Neural progenitor cell (in vitro differentiated cells): Measurements from ENCODE around the gene AURKB. TPM values are rescaled to one million over a fixed set of nuclear protein-coding genes. Genes with fewer than 3 reads are reported as not detected.
A peak's percentile ranks its signal among the peaks of the same experiment; 100 is the strongest.

ENCODE experiments used
- DNase-seq: peaks from one replicate; pipeline ENCODE4 v3.0.0-alpha.2; 2016; ENCODE audit warnings: low spot score
- H2AFZ ChIP-seq: fragments of 200-600 bp; sonication (generic); replicated peaks from 2 replicates; pipeline ENCODE4 v1.6.1; 2016; ENCODE audit warnings: antibody characterized with exemption
- H3F3A ChIP-seq: fragments of 200-600 bp; sonication (generic); 2 replicates; pipeline ENCODE4 v1.6.1; 2016; ENCODE audit warnings: antibody characterized with exemption, low read depth
- H3K27ac ChIP-seq: fragments of 200-600 bp; sonication (generic); 2 replicates; pipeline ENCODE4 v1.5.1; 2016; ENCODE audit warnings: mild to moderate bottlenecking
- H3K27me3 ChIP-seq: fragments of 200-600 bp; sonication (generic); 2 replicates; pipeline ENCODE4 v1.6.1; 2016; ENCODE audit warnings: mild to moderate bottlenecking, moderate library complexity
- H3K36me3 ChIP-seq: fragments of 200-600 bp; sonication (generic); 2 replicates; pipeline ENCODE4 v1.5.1; 2016
- H3K4me1 ChIP-seq: fragments of 200-600 bp; sonication (generic); 2 replicates; pipeline ENCODE4 v1.6.1; 2016; ENCODE audit warnings: mixed run types
- H3K4me2 ChIP-seq: fragments of 200-600 bp; sonication (generic); 2 replicates; pipeline ENCODE4 v1.6.1; 2016
- H3K4me3 ChIP-seq: fragments of 200-600 bp; sonication (generic); 2 replicates; pipeline ENCODE4 v1.5.1; 2016
- H3K79me2 ChIP-seq: fragments of 200-600 bp; sonication (generic); 2 replicates; pipeline ENCODE4 v1.6.1; 2016; ENCODE audit warnings: low read depth
- H3K9ac ChIP-seq: fragments of 200-600 bp; sonication (generic); 2 replicates; pipeline ENCODE4 v1.6.1; 2016
- H3K9me3 ChIP-seq: fragments of 200-600 bp; sonication (generic); 2 replicates; pipeline ENCODE4 v1.5.1; 2016; ENCODE audit warnings: low read depth
- H4K20me1 ChIP-seq: fragments of 200-600 bp; sonication (generic); 2 replicates; pipeline ENCODE4 v1.6.1; 2016; ENCODE audit warnings: low read depth
- H3K27ac Mint-ChIP-seq: 3 replicates; pipeline ENCODE4 v1.8.0; 2021; ENCODE audit warnings: mixed read lengths
- H3K27me3 Mint-ChIP-seq: 2 replicates; pipeline ENCODE4 v1.8.0; 2022; ENCODE audit warnings: low read depth, mild to moderate bottlenecking, inconsistent platforms, moderate library complexity, mixed read lengths; ENCODE audit not compliant: insufficient read depth
- H3K36me3 Mint-ChIP-seq: 3 replicates; pipeline ENCODE4 v1.8.0; 2021; ENCODE audit warnings: mixed read lengths
- H3K4me1 Mint-ChIP-seq: 3 replicates; pipeline ENCODE4 v1.8.0; 2021; ENCODE audit warnings: mixed read lengths
- H3K4me3 Mint-ChIP-seq: 3 replicates; pipeline ENCODE4 v1.8.0; 2021; ENCODE audit warnings: mild to moderate bottlenecking, moderate library complexity, mixed read lengths
- H3K9me3 Mint-ChIP-seq: 3 replicates; pipeline ENCODE4 v1.8.0; 2020; ENCODE audit warnings: mixed read lengths
- EZH2 ChIP-seq: fragments of 200-600 bp; sonication (generic); IDR thresholded peaks from 2 replicates; pipeline ENCODE4 v1.6.1; 2017; ENCODE audit warnings: antibody characterized with exemption, mild to moderate bottlenecking, moderate library complexity
- EZH2phosphoT487 ChIP-seq: fragments of 200-600 bp; sonication (generic); IDR thresholded peaks from 2 replicates; pipeline ENCODE4 v1.6.1; 2017; ENCODE audit warnings: antibody characterized with exemption
- total RNA-seq: library from RNA; depleted of rRNA; stranded (reverse); fragments of >200 nt; gene quantifications from 2 replicates; pipeline ENCODE4 v1.2.3, GENCODE V29; 2015; ENCODE audit warnings: low replicate concordance
- TF ChIP-seq, protein P1 (sequence below): fragments of 200-600 bp; sonication (generic); IDR thresholded peaks from 2 replicates; pipeline ENCODE4 v1.5.1; 2017; ENCODE audit warnings: antibody characterized with exemption, mild to moderate bottlenecking

Gene AURKB
- total RNA-seq, 1 donor from 2014 or later = 149 TPM

DNA sequence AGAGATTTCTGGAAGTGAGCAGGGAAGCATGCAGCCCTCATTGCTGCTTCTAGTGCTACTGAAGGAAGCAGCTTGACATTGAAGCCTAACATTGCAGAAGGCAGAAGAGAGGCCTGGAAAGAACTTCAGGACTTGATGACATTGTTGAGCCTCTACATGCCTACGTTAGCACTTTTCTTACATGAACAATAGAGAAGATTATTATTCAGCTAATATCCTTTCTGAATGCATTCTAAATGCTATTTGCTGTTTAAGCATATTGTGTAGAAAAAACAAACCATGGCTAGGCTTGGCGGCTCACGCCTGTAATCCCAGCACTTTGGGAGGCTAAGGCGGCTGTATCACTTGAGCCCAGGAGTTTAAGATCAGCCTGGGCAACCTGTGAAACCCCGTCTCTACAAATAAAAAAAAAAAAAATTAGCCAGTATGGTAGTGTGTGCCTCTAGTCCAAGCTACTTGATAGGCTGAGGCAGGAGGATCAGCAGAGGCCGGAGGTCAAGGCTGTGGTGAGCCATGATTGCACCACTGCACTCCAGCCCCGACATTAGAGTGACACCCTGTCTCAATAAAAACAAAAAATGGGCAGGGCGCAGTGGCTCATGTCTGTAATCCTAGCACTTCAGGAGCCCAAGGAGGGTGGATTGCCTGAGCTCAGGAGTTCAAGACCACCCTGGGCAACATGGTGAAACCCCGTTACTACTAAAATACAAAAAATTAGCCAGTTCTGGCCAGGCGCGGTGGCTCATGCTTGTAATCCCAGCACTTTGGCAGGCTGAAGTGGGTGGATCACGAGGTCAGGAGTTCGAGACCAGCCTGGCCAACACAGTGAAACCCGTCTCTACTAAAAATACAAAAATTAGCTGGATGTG is 2.2 kb upstream of the AURKB start:
- H3K4me3 Mint-ChIP-seq = no peak overlapping the region
- no peak overlapping the region for H3K9ac ChIP-seq
- H3K9me3 ChIP-seq = no peaks in the 10 kb centered on the region
- H3K4me3 ChIP-seq = no peak overlapping the region
- peaks cover 13% of the 10 kb centered on the region for H3K4me1 ChIP-seq
- TF ChIP-seq EZH2phosphoT487 = no peak
- TF ChIP-seq EZH2 = no peak
- TF ChIP-seq, protein P1, sequence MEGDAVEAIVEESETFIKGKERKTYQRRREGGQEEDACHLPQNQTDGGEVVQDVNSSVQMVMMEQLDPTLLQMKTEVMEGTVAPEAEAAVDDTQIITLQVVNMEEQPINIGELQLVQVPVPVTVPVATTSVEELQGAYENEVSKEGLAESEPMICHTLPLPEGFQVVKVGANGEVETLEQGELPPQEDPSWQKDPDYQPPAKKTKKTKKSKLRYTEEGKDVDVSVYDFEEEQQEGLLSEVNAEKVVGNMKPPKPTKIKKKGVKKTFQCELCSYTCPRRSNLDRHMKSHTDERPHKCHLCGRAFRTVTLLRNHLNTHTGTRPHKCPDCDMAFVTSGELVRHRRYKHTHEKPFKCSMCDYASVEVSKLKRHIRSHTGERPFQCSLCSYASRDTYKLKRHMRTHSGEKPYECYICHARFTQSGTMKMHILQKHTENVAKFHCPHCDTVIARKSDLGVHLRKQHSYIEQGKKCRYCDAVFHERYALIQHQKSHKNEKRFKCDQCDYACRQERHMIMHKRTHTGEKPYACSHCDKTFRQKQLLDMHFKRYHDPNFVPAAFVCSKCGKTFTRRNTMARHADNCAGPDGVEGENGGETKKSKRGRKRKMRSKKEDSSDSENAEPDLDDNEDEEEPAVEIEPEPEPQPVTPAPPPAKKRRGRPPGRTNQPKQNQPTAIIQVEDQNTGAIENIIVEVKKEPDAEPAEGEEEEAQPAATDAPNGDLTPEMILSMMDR = no peak
- H3F3A ChIP-seq = peaks cover 36% of the 10 kb centered on the region
- H3K27ac ChIP-seq = no peak overlapping the region
- H4K20me1 ChIP-seq = peaks cover 24% of the 10 kb centered on the region
- no peak overlapping the region for H3K4me2 ChIP-seq
- no peaks in the 10 kb centered on the region for H3K9me3 Mint-ChIP-seq
- H2AFZ ChIP-seq = no peak overlapping the region
- H3K27me3 Mint-ChIP-seq = peaks cover 2% of the 10 kb centered on the region
- peaks cover 2% of the 10 kb centered on the region for H3K36me3 Mint-ChIP-seq
- DNase-seq = no peak
- H3K36me3 ChIP-seq = no peaks in the 10 kb centered on the region
- peaks cover 28% of the 10 kb centered on the region for H3K79me2 ChIP-seq
- H3K4me1 Mint-ChIP-seq = peaks cover 20% of the 10 kb centered on the region
- H3K27me3 ChIP-seq = no peaks in the 10 kb centered on the region
- H3K27ac Mint-ChIP-seq = no peak overlapping the region

DNA sequence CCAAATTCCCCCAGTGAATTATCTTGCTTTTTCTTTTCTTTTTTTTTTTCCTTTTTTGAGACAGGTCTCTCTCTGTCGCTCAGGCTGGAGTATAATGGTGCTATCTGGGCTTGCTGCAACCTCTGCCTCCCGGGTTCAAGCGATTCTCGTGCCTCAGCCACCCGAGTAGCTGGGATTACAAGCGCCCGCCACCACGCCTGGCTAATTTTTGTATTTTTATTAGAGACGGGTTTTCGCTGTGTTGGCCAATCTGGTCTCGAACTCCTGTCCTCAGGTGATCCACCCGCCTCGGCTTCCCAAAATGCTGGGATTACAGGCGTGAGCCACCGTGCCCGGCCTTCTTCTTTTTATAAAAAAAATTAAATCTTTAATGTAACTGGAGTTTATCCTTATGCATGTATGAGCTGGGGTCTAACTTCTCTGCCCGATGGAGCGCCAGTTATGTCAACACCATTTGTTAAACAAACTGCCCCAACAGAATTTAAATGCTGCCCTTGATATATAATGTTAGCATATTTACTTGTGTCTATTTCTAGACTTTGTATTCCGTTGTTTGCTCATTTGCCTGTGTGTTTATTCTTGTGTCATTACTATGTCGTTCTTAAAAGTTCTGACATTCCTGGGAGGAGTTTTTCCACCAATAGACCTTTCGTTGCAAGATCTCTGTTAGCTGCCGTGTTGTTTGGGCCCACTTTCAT is 535 bp upstream of the AURKB start:
- TF ChIP-seq EZH2phosphoT487 = no peak
- no peak for TF ChIP-seq EZH2
- TF ChIP-seq, protein P1 = no peak
- Histone ChIP-seq H4K20me1 (peaks cover 37% of the 10 kb centered on the region), H3K4me3 (peak overlapping the region; percentile 68), H3K9ac (no peak overlapping the region), H3K79me2 (peaks cover 37% of the 10 kb centered on the region), H2AFZ (peak overlapping the region; percentile 53), H3K27ac (no peak overlapping the region), H3K4me1 (peaks cover 13% of the 10 kb centered on the region), H3K9me3 (no peaks in the 10 kb centered on the region), H3K4me2 (peak overlapping the region; percentile 88), H3F3A (peaks cover 42% of the 10 kb centered on the region), H3K27me3 (no peaks in the 10 kb centered on the region), H3K36me3 (no peaks in the 10 kb centered on the region)
- H3K36me3 Mint-ChIP-seq = peaks cover 15% of the 10 kb centered on the region
- peak overlapping the region; percentile 99 for H3K4me3 Mint-ChIP-seq
- H3K27ac Mint-ChIP-seq = peak overlapping the region; percentile 91
- H3K27me3 Mint-ChIP-seq = peaks cover 2% of the 10 kb centered on the region
- no peak for DNase-seq
- peaks cover 27% of the 10 kb centered on the region for H3K4me1 Mint-ChIP-seq
- no peaks in the 10 kb centered on the region for H3K9me3 Mint-ChIP-seq

DNA sequence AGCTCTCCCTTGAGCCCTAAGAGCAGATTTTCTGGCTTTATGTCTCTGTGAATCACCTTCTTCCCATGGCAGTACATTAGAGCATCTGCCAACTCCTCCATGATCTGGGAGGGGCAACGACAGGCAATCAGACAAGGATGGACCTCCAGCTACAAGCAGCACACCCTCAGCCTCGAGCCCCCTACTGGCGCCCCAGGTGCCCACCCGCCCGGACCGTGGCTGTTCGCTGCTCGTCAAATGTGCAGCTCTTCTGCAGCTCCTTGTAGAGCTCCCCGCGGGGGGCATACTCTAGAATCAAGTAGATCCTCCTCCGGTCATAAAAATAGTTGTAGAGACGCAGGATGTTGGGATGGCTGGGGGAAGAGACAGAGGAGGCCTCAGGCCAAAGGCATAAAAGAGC is 3.8 kb downstream of the AURKB start:
- Histone ChIP-seq H3K4me1 (peaks cover 13% of the 10 kb centered on the region), H3K27ac (no peak overlapping the region), H3K4me3 (no peak overlapping the region), H3K9me3 (no peaks in the 10 kb centered on the region), H2AFZ (no peak overlapping the region), H3K4me2 (no peak overlapping the region), H3K27me3 (no peaks in the 10 kb centered on the region), H3K36me3 (no peaks in the 10 kb centered on the region), H3F3A (peaks cover 69% of the 10 kb centered on the region), H3K9ac (no peak overlapping the region), H4K20me1 (peaks cover 38% of the 10 kb centered on the region), H3K79me2 (peaks cover 37% of the 10 kb centered on the region)
- peaks cover 30% of the 10 kb centered on the region for H3K36me3 Mint-ChIP-seq
- TF ChIP-seq EZH2 = no peak
- no peak for TF ChIP-seq EZH2phosphoT487
- TF ChIP-seq, protein P1 = no peak
- peak overlapping the region; percentile 71 for H3K4me3 Mint-ChIP-seq
- DNase-seq = no peak
- no peak overlapping the region for H3K27ac Mint-ChIP-seq
- H3K4me1 Mint-ChIP-seq = peaks cover 29% of the 10 kb centered on the region
- H3K9me3 Mint-ChIP-seq = no peaks in the 10 kb centered on the region
- H3K27me3 Mint-ChIP-seq = peaks cover 4% of the 10 kb centered on the region
